ENCODE results near the gene DGCR6L.
"Not testable (repeated sequence)": the region's sequence is repeated elsewhere in the genome, so short reads cannot be mapped to it uniquely, and the experiment has no call there.

DGCR6L gene

DNA sequence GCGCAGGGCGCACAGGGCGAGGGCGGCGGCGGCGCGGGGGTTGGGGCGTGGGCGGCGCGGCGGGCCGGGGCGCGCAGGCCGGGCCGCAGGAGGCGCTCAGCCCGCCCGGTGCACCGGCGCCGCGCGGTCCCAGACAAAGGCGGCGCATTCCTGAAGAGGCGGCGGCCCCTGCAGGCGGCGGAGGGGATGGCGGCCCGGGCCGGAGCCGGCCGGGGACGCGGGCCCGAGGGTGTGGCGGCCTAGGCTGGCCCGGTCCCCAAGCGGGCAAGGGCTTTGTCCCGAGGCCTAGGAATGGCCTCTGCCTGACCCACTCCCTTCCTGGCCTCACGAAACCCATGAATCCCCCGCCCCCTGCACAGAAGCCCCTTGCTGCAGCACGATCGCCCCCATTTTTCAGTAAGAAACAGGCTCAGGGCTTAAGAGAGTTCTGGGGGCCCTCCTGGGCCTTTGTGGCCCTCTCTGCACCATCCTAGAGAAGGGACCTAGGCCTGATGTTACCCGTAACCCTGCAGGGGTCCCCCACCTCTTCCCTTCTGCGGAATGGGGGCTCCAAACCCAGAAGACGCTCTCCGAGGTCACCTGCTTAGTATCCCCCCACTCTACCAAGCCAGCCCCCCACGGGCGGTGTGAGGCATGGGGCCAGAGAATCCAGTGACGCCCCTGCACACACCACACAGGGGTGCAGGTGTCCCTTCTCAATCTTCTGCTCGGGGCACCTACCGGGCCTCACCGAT lies 51.4 kb downstream of the DGCR6L start, which contains the start of gene RTN4R:
TSS of gene RTN4R (minus strand) at position 40 of the 734 bp plus-strand sequence. CDS start 226 bp downstream, outside the sequence.
- Histone ChIP-seq H3K9ac (ENCODE audit: low read length in 5 of 5) (no peak within 1 kb of the TSS), H3K27me3 (ENCODE audit: control insufficient read depth in 5 of 5, insufficient read depth in 4 of 5, low read length in 5 of 5) (peaks cover 0 to 9% (median 5%) of the 10 kb centered on the region in 5 donors), H3K4me3 (ENCODE audit: low read depth in 1 of 5, low read length in 5 of 5) (peak within 1 kb of the TSS in 2 of 5 donors; percentile 36 to 53), H3K27ac (ENCODE audit: low read depth, low read length) (no peak within 1 kb of the TSS), H3K9me3 (ENCODE audit: control insufficient read depth in 5 of 5, low read length in 5 of 5) (no peaks in the 10 kb centered on the region), H3K4me1 (ENCODE audit: control insufficient read depth in 5 of 5, insufficient read depth in 5 of 5, low read length in 5 of 5) (peaks cover 0 to 20% (median 12%) of the 10 kb centered on the region in 5 donors), H3K36me3 (ENCODE audit: control insufficient read depth in 5 of 5, insufficient read depth in 5 of 5, low read length in 5 of 5) (no peaks in the 10 kb centered on the region)

- Histone ChIP-seq H3K9me3 (ENCODE audit: control insufficient read depth in 5 of 5, low read length in 5 of 5) (no peaks in the 10 kb centered on the region), H3K36me3 (ENCODE audit: control insufficient read depth in 5 of 5, insufficient read depth in 5 of 5, low read length in 5 of 5) (no peaks in the 10 kb centered on the region), H3K27ac (ENCODE audit: low read depth, low read length) (no peak overlapping the region), H3K4me1 (ENCODE audit: control insufficient read depth in 5 of 5, insufficient read depth in 5 of 5, low read length in 5 of 5) (peaks cover 0 to 20% (median 12%) of the 10 kb centered on the region in 5 donors), H3K27me3 (ENCODE audit: control insufficient read depth in 5 of 5, insufficient read depth in 4 of 5, low read length in 5 of 5) (peaks cover 0 to 8% (median 5%) of the 10 kb centered on the region in 5 donors), H3K9ac (ENCODE audit: low read length in 5 of 5) (no peak overlapping the region), H3K4me3 (ENCODE audit: low read depth in 1 of 5, low read length in 5 of 5) (peak overlapping the region in 2 of 5 donors; percentile 36 to 53)
Observed at GRCh38 chr22:20267441-20268278, 52.2 kb downstream of the DGCR6L start.

GRCh38 chr22:20266667-20267440 lies 53.0 kb downstream of the DGCR6L start:
- H3K9me3 ChIP-seq (ENCODE audit: control insufficient read depth in 5 of 5, low read length in 5 of 5); H3K27ac ChIP-seq (ENCODE audit: low read depth, low read length); H3K27me3 ChIP-seq (ENCODE audit: control insufficient read depth in 5 of 5, insufficient read depth in 4 of 5, low read length in 5 of 5); H3K36me3 ChIP-seq (ENCODE audit: control insufficient read depth in 5 of 5, insufficient read depth in 5 of 5, low read length in 5 of 5); H3K9ac ChIP-seq (ENCODE audit: low read length in 5 of 5): not testable (repeated sequence)
- Histone ChIP-seq H3K4me1 (ENCODE audit: control insufficient read depth in 5 of 5, insufficient read depth in 5 of 5, low read length in 5 of 5) (peaks cover 0 to 20% (median 12%) of the 10 kb centered on the region in 5 donors), H3K4me3 (ENCODE audit: low read depth in 1 of 5, low read length in 5 of 5) (peak overlapping the region in 1 of 5 donors; percentile 53)

DNA sequence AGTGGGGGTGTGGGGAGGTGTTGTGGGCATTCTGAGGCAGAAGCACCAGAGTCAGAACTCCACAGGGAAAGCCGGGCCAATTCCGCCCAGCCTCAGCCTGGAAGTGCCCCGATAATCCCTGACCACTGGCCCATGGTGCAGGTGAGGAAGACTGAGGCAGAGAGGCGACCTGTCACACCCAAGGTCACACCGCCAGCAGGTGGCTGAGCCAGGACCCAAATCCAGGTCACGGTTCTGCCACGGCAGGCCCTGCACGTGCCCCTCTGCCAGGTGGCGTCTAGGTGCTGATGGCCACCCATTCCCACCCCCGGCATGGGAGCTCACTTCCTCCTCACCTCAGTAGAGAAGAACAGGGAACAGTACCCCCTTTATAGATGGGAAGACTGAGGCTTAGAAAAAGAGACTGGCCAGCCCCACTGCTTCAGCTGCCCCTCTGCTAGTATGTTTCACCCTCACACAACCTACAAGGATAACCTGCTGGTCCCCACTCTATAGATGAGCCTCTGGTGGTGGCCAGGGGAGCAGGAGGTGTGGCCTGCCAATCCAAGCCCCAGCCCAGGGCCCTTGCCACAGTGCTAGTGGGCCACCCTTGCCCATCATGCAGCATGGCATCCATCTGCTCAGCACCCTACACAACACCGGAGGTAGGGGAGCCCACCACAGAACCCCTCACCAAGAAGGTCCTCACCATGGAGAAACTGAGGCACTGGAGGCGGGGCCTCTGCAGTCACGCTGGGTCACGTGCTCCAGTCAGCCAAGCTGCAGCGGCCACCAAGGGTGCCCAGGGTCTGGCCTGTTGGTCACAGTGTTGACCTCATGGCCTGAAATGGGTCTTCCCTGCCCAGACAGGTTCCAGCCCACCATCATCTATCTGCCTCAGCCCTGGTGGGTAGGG lies 53.8 kb downstream of the DGCR6L start:
- not testable (repeated sequence) for H3K27ac ChIP-seq (ENCODE audit: low read depth, low read length); H3K36me3 ChIP-seq (ENCODE audit: control insufficient read depth in 5 of 5, insufficient read depth in 5 of 5, low read length in 5 of 5); H3K27me3 ChIP-seq (ENCODE audit: control insufficient read depth in 5 of 5, insufficient read depth in 4 of 5, low read length in 5 of 5); H3K9me3 ChIP-seq (ENCODE audit: control insufficient read depth in 5 of 5, low read length in 5 of 5); H3K4me3 ChIP-seq (ENCODE audit: low read depth in 1 of 5, low read length in 5 of 5); H3K9ac ChIP-seq (ENCODE audit: low read length in 5 of 5)
- peaks cover 0 to 13% (median 12%) of the 10 kb centered on the region in 5 donors for H3K4me1 ChIP-seq (ENCODE audit: control insufficient read depth in 5 of 5, insufficient read depth in 5 of 5, low read length in 5 of 5)

GRCh38 chr22:20264614-20265452 lies 55.0 kb downstream of the DGCR6L start:
- no peak overlapping the region for H3K4me3 ChIP-seq (ENCODE audit: low read depth in 1 of 5, low read length in 5 of 5)
- H3K9me3 ChIP-seq (ENCODE audit: control insufficient read depth in 5 of 5, low read length in 5 of 5) = no peaks in the 10 kb centered on the region
- H3K36me3 ChIP-seq (ENCODE audit: control insufficient read depth in 5 of 5, insufficient read depth in 5 of 5, low read length in 5 of 5) = no peaks in the 10 kb centered on the region
- peaks cover 0 to 6% (median 5%) of the 10 kb centered on the region in 5 donors for H3K27me3 ChIP-seq (ENCODE audit: control insufficient read depth in 5 of 5, insufficient read depth in 4 of 5, low read length in 5 of 5)
- H3K9ac ChIP-seq (ENCODE audit: low read length in 5 of 5) = no peak overlapping the region
- H3K4me1 ChIP-seq (ENCODE audit: control insufficient read depth in 5 of 5, insufficient read depth in 5 of 5, low read length in 5 of 5) = peaks cover 0 to 13% (median 12%) of the 10 kb centered on the region in 5 donors
- no peak overlapping the region for H3K27ac ChIP-seq (ENCODE audit: low read depth, low read length)
